Measurements from ENCODE around the gene NFATC2. TPM values are rescaled to one million over a fixed set of nuclear protein-coding genes. Genes with fewer than 3 reads are reported as not detected.

Gene NFATC2
- total RNA-seq, 1 donor from 2014 or later, result 4.2 TPM

DNA sequence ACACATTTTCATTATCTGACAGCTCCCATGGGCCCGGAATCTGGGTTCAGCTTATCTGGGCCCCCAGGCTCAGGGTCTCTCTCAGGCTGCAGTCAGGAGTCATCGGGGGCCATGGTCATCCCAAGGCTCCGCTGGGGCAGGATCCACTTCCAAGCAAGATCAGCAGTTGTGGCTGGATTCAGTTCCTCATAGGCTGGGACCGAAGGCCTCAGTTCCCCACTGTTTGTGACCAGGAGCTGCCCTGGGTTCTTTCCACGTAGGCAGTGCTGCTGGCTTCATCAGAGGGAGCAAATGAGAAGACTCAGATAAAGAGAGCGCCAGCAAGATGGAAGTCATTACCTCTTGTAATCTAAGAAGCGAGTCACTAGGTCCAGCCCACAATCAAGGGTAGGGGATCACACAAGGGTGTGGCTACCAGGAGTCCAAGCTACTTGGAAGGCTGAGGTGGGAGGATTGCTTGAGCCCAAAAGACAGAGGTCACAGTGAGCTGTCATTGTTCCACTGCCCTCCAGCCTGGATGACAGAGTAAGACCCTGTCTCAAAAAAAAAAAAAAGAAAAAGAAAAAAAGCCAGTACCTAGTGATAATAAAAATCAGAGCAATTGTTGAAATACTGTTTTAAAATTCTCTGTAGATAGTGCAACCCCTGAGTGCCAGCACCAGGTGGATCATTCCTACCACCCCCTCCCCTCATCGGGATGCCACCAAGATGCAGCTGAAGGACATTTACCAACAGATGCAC lies 162.7 kb downstream of the NFATC2 start:
- DNase-seq, result no peak
- intact Hi-C loops (cut with micrococcal nuclease), result no loop called here
- Histone ChIP-seq H3K4me1 (peaks cover 7% of the 10 kb centered on the region), H3K4me3 (no peak overlapping the region), H3K27me3 (ENCODE audit: low read depth) (no peaks in the 10 kb centered on the region), H3K9me3 (replicated peaks) (no peaks in the 10 kb centered on the region), H3K27ac (replicated peaks) (no peak overlapping the region), H3K36me3 (no peaks in the 10 kb centered on the region)
- TF ChIP-seq, protein P1, sequence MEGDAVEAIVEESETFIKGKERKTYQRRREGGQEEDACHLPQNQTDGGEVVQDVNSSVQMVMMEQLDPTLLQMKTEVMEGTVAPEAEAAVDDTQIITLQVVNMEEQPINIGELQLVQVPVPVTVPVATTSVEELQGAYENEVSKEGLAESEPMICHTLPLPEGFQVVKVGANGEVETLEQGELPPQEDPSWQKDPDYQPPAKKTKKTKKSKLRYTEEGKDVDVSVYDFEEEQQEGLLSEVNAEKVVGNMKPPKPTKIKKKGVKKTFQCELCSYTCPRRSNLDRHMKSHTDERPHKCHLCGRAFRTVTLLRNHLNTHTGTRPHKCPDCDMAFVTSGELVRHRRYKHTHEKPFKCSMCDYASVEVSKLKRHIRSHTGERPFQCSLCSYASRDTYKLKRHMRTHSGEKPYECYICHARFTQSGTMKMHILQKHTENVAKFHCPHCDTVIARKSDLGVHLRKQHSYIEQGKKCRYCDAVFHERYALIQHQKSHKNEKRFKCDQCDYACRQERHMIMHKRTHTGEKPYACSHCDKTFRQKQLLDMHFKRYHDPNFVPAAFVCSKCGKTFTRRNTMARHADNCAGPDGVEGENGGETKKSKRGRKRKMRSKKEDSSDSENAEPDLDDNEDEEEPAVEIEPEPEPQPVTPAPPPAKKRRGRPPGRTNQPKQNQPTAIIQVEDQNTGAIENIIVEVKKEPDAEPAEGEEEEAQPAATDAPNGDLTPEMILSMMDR (IDR thresholded peaks at IDR 0.05; ENCODE audit: borderline replicate concordance), result no peak

DNA sequence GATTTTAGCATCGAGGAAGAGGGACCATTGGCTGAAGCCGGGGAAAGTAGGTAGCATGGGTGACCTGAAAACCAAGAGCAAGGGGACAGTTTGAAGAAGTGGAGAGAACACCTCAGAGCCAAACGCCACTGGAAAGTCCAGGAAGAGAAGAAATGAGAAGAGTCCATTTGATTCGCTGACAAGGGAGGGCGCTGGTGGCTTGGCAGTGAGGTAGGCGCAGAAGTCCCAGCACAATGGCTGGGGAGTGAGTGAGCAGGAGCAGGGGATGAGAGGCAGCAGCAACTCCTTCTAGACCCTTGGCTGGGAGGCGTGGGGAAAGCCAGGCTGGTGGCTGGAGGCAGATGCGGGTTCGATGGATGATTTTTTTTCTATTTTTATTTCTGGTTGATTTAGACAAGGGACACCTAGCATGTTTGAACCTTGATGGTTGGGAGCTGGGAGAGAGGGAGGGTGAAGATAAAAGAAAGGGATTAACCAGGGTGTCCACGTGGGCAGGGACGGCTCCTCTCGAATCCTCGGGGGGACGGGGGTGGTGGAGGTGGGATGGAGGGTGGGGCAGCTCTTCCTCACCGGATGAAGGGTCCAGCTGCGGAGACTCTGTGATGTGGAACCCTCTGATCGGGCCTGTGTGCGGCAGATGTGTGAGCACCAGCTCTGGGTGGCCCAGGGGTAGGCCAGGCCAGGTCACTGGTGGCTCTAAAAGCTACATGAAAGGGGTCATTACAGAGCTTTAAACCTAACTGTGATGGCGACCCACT lies 164.2 kb downstream of the NFATC2 start:
- TF ChIP-seq, protein P1 (IDR thresholded peaks at IDR 0.05; ENCODE audit: borderline replicate concordance), result no peak

DNA sequence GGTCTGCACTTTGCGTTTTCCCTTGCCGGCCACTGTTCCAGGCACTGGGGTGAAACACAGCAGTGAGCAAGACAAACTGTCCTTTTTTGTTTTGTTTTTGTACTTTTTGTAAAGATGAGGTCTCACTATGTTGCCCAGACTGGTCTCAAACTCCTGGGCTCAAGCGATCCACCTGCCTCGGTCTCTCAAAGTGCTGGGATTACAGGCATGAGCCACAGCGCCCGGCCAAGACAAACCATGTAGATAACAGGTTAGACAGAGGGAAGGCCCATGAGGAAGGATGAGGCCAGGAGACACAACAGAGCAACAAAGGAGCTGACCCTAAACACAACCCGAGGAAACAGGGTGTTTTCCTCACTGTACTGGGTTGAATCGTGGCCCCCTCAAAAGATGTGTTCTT lies 165.4 kb downstream of the NFATC2 start:
- Histone ChIP-seq H3K4me3 (no peak overlapping the region), H3K27me3 (ENCODE audit: low read depth) (no peaks in the 10 kb centered on the region), H3K36me3 (no peaks in the 10 kb centered on the region), H3K9me3 (replicated peaks) (no peaks in the 10 kb centered on the region), H3K27ac (replicated peaks) (no peak overlapping the region), H3K4me1 (peaks cover 23% of the 10 kb centered on the region)
- no peak for DNase-seq
- TF ChIP-seq, protein P1 (IDR thresholded peaks at IDR 0.05; ENCODE audit: borderline replicate concordance), result no peak
- intact Hi-C loops (cut with micrococcal nuclease), result no loop called here

More for the DNA sequence above, 164.2 kb downstream of the NFATC2 start:
- Histone ChIP-seq H3K27ac (replicated peaks) (no peak overlapping the region), H3K27me3 (ENCODE audit: low read depth) (no peaks in the 10 kb centered on the region), H3K4me3 (no peak overlapping the region), H3K9me3 (replicated peaks) (no peaks in the 10 kb centered on the region), H3K36me3 (no peaks in the 10 kb centered on the region), H3K4me1 (peaks cover 18% of the 10 kb centered on the region)
- no peak for DNase-seq
- intact Hi-C loops (cut with micrococcal nuclease), result no loop called here

DNA sequence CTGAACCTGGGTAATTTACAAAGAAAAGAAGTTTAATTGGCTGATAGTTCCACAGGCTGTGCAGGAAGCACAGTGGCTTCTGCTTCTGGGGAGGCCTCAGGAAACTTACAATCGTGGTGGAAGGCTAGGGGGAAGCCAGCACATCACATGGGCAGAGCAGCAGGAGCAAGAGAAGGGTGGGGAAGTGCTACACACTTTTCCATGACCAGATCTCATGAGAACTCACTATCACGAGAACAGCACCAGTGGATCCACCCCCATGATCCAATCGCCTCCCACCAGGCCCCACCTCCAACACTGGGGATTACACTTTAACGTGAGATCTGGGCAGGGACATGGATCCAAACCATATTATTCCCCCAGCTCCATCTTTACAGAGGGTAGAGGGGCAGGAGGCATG lies 166.4 kb downstream of the NFATC2 start:
- intact Hi-C loops (cut with micrococcal nuclease), result no loop called here
- Histone ChIP-seq H3K36me3 (no peaks in the 10 kb centered on the region), H3K4me1 (peaks cover 26% of the 10 kb centered on the region), H3K27ac (replicated peaks) (no peak overlapping the region), H3K4me3 (no peak overlapping the region), H3K27me3 (ENCODE audit: low read depth) (no peaks in the 10 kb centered on the region), H3K9me3 (replicated peaks) (no peaks in the 10 kb centered on the region)
- DNase-seq, result no peak
- TF ChIP-seq, protein P1 (IDR thresholded peaks at IDR 0.05; ENCODE audit: borderline replicate concordance), result no peak

DNA sequence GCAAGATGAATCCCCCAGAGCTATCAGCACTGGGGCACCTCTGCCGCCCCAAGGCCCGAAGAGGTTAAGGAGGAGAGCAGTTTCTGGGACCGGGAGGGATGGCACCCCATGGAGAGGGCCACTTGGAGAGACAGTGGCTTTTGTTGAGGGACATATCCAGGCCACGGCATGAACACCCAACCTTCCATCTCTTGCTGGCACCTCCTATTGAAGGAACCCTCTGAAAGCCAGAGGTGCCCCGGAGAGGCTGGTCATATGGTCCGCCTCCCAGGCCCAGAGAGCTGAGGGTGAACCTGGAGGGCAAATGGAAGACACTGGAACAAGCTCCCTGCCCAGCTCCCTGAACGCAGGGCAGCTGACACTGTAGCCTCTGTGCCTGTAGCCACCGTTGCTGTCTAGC lies 167.0 kb downstream of the NFATC2 start:
- Histone ChIP-seq H3K4me1 (peaks cover 26% of the 10 kb centered on the region), H3K27me3 (ENCODE audit: low read depth) (no peaks in the 10 kb centered on the region), H3K36me3 (no peaks in the 10 kb centered on the region), H3K9me3 (replicated peaks) (no peaks in the 10 kb centered on the region), H3K27ac (replicated peaks) (no peak overlapping the region), H3K4me3 (no peak overlapping the region)
- TF ChIP-seq, protein P1 (IDR thresholded peaks at IDR 0.05; ENCODE audit: borderline replicate concordance), result no peak
- intact Hi-C loops (cut with micrococcal nuclease), result no loop called here
- DNase-seq, result no peak
